H1 (cell line): ENCODE data around the gene SEMA5B. TPM values are rescaled to one million over a fixed set of nuclear protein-coding genes. Genes with fewer than 3 reads are reported as not detected.

Experiments used
- ATF2 ChIP-seq: IDR thresholded peaks from 2 replicates; pipeline ENCODE4 v1.6.1; 2012; ENCODE audit warnings: low read length, inconsistent platforms
- CBX5 ChIP-seq: fragments of 300-800, 300-1000 bp; sonication (generic); IDR thresholded peaks from 2 replicates; pipeline ENCODE4 v1.7.1; 2016; ENCODE audit warnings: antibody characterized with exemption, low read length, low read depth
- CHD7 ChIP-seq: fragments of 300-600 bp; sonication (generic); IDR thresholded peaks from 2 replicates; pipeline ENCODE4 v1.7.1; 2012; ENCODE audit warnings: low read length, moderate library complexity, mild to moderate bottlenecking, inconsistent platforms; ENCODE audit not compliant: insufficient replicate concordance
- SIRT6 ChIP-seq: IDR thresholded peaks from one replicate; pipeline ENCODE4 v1.7.1; 2012; ENCODE audit warnings: low read length, inconsistent platforms
- polyA plus RNA-seq, 7 experiments: library from polyadenylated mRNA; depleted of rRNA in 3 of 7; stranded (reverse) in 5 of 7; unstranded in 2 of 7; fragments of >200 nt in 5 of 7; fragments of 200-250 nt in 2 of 7; gene quantifications; 1 replicate in 5 of 7; 2 replicates in 1 of 7; 4 replicates in 1 of 7; pipeline versions ENCODE4 v1.2.1 to v1.2.3, GENCODE V29; 2011 to 2013; ENCODE audit warnings: missing spikeins in 2 of 7, mixed read lengths in 2 of 7
- total RNA-seq: library from RNA; stranded (reverse); fragmentation: NEBNext Ultra II Directional; extraction: Animal tissue kit (Norgen Biotek cat#: 25700); gene quantifications from 2 replicates; pipeline ENCODE4 v1.2.1, GENCODE V29; 2021

SEMA5B gene
- total and polyA plus RNA-seq, 2 of the 8 experiments (the other 6 are each of a cell fraction or from before 2014, with no cell fraction given), result 13.1 to 22.4 TPM

- TF ChIP-seq CHD7 (no peak), ATF2 (no peak), SIRT6 (no peak), CBX5 (no peak)
Observed at GRCh38 chr3:122880173-122880572, 147.4 kb downstream of the SEMA5B start (continued).
